Measurements from ENCODE around the gene UST. TPM values are rescaled to one million over a fixed set of nuclear protein-coding genes. Genes with fewer than 3 reads are reported as not detected.

Gene UST
- total RNA-seq, 2 experiments from 2014 or later: 3.7 to 4.9 TPM

GRCh38 chr6:148814082-148814790, 67.4 kb downstream of the UST start:
- no peak overlapping the region for H3K4me3 Mint-ChIP-seq
- no peaks in the 10 kb centered on the region for H3K27me3 Mint-ChIP-seq
- no peak overlapping the region for H3K27ac Mint-ChIP-seq
- POLR2A ChIA-PET: interaction anchor here (0.6 kb wide), 1 partner anchor 183 kb away, joined by 3 read pairs; no protein-coding TSS in a partner anchor
- H3K36me3 Mint-ChIP-seq: no peaks in the 10 kb centered on the region
- intact Hi-C loops (cut with micrococcal nuclease): no loop called here
- DNase-seq: no peak
- H3K4me1 Mint-ChIP-seq (ENCODE audit: low read depth): peaks cover 7% of the 10 kb centered on the region
- CTCF ChIA-PET: no interaction called here
- peaks cover 6% of the 10 kb centered on the region for H3K9me3 Mint-ChIP-seq

DNA sequence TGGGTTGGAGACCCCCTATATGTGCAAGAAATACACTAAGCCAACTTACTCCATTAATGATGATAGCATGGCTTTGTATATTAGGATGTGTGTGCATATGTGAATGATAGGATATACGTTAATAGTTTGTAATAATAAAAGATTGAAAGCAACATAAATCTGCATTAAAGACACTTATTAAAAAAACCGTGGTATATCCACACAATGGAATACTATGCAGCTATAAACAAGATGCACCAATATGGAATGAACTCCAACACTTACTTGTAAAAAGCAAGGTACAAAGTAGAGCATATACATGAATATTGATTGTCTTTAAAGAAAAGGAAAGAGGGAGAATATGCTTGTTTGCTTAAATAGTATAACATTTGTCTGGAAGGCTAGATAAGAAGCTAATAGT, 68.0 kb downstream of the UST start:
- ChIA-PET CTCF (no interaction called here), POLR2A (interaction anchor here (0.6 kb wide), 1 partner anchor 184 kb away, joined by 3 read pairs; no protein-coding TSS in a partner anchor)
- H3K4me3 Mint-ChIP-seq: no peak overlapping the region
- intact Hi-C loops (cut with micrococcal nuclease): no loop called here
- H3K4me1 Mint-ChIP-seq (ENCODE audit: low read depth): peaks cover 5% of the 10 kb centered on the region
- H3K9me3 Mint-ChIP-seq: peaks cover 6% of the 10 kb centered on the region
- H3K27ac Mint-ChIP-seq: no peak overlapping the region
- DNase-seq: no peak
- H3K36me3 Mint-ChIP-seq: no peaks in the 10 kb centered on the region
- H3K27me3 Mint-ChIP-seq: no peaks in the 10 kb centered on the region

DNA sequence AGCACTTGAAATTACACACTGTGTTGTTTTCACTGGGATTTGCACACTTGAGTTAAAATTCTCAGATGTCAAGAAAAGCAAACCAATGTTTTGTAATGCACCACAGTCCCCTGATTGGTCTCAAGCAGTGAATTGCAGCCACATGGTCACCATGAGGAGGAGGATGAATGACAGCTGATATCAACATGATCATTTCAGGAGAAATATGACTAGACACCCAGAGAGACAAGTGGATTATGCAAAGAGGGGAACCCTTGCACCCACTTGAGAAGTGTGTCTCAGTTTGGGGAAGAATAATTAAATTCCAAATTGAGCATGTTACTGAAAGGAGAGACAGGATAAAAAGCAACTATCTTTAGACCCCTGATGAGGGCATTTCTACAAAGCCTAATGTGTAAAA, 69.3 kb downstream of the UST start:
- POLR2A ChIA-PET: no interaction called here
- Mint-ChIP-seq H3K27me3 (no peaks in the 10 kb centered on the region), H3K9me3 (peaks cover 6% of the 10 kb centered on the region), H3K36me3 (no peaks in the 10 kb centered on the region), H3K27ac (no peak overlapping the region), H3K4me1 (ENCODE audit: low read depth) (peaks cover 5% of the 10 kb centered on the region), H3K4me3 (no peak overlapping the region)
- CTCF ChIA-PET: no interaction called here
- DNase-seq: no peak
- intact Hi-C loops (cut with micrococcal nuclease): no loop called here

DNA sequence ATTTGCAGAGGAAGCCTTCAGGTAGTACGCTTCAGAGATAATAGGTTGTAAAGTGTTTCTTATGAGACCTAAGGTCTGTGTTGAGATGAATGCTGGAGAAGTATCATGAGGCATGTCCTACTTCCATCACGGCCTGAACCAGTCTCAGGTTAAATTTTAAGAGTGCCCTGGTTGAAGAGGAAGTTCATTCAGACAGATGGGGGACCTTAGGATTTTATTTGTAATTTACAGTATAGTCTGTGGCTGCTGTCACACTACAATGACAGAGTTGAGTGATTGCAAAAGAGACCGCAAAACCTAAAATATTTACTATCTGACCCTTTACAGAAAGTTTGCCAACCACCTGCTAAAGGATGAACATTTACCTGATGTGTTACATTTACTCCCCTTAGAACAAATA, 70.9 kb downstream of the UST start:
- Mint-ChIP-seq H3K4me3 (no peak overlapping the region), H3K9me3 (peaks cover 6% of the 10 kb centered on the region), H3K4me1 (ENCODE audit: low read depth) (peaks cover 5% of the 10 kb centered on the region), H3K27me3 (no peaks in the 10 kb centered on the region), H3K36me3 (no peaks in the 10 kb centered on the region), H3K27ac (no peak overlapping the region)
- ChIA-PET CTCF (no interaction called here), POLR2A (no interaction called here)
- intact Hi-C loops (cut with micrococcal nuclease): no loop called here
- DNase-seq: no peak

GRCh38 chr6:148818939-148819575, 72.2 kb downstream of the UST start:
- H3K4me1 Mint-ChIP-seq (ENCODE audit: low read depth): peaks cover 8% of the 10 kb centered on the region
- CTCF ChIA-PET: no interaction called here

DNA sequence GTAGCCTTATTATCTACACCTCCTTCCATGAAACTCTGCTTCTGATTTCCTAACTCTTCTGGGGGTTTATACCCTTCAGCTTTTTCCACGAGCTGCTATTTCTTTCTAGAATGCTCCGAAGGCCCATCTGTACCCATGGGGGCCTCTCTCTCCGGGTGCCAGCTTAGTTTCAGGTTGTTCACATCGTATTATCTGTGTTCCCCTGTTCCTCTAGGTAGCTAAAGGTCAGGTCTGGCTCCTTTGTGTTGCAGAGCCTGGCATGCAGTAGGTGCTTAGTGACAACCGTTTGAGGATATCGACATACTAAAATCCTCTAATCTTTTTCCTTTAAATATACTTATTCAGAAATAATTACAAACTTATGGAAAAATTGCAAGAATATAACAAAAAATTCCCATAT, 73.0 kb downstream of the UST start:
- POLR2A ChIA-PET: no interaction called here

More at GRCh38 chr6:148818939-148819575, 72.2 kb downstream of the UST start:
- Mint-ChIP-seq H3K27ac (no peak overlapping the region), H3K36me3 (no peaks in the 10 kb centered on the region), H3K4me3 (no peak overlapping the region), H3K9me3 (peaks cover 6% of the 10 kb centered on the region), H3K27me3 (no peaks in the 10 kb centered on the region)
- intact Hi-C loops (cut with micrococcal nuclease): no loop called here
- no peak for DNase-seq
- POLR2A ChIA-PET: no interaction called here

GRCh38 chr6:148822819-148823218, 76.0 kb downstream of the UST start:
- intact Hi-C loops (cut with micrococcal nuclease): no loop called here
- Mint-ChIP-seq H3K9me3 (peaks cover 6% of the 10 kb centered on the region), H3K4me3 (no peak overlapping the region), H3K27ac (no peak overlapping the region), H3K4me1 (ENCODE audit: low read depth) (peaks cover 8% of the 10 kb centered on the region), H3K36me3 (no peaks in the 10 kb centered on the region), H3K27me3 (no peaks in the 10 kb centered on the region)
- ChIA-PET CTCF (no interaction called here), POLR2A (no interaction called here)
- no peak for DNase-seq

More for the DNA sequence above, 73.0 kb downstream of the UST start:
- Mint-ChIP-seq H3K27ac (no peak overlapping the region), H3K27me3 (no peaks in the 10 kb centered on the region), H3K36me3 (no peaks in the 10 kb centered on the region), H3K4me3 (no peak overlapping the region), H3K9me3 (peaks cover 5% of the 10 kb centered on the region), H3K4me1 (ENCODE audit: low read depth) (peaks cover 10% of the 10 kb centered on the region)
- DNase-seq: no peak
- intact Hi-C loops (cut with micrococcal nuclease): no loop called here
- CTCF ChIA-PET: no interaction called here

DNA sequence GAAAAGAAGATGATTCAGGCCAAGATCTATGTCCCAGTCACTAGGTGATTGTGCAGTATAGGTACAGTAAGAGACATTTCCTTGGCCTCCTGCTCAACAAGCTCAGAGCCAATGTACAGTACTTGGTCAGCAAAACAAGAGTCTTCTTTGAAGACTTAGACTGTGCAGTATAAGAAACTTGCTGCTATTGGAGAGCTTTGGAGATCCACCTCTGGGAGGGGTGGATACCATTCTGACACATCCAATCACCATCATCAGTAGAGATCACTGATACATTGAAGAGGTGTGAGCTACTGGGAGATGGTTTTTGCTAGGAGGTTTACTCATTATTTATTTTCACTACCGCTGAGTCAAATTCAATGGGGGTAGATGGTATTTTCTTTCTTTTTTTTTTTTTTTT, 77.5 kb downstream of the UST start:
- POLR2A ChIA-PET: no interaction called here
- CTCF ChIA-PET: no interaction called here

DNA sequence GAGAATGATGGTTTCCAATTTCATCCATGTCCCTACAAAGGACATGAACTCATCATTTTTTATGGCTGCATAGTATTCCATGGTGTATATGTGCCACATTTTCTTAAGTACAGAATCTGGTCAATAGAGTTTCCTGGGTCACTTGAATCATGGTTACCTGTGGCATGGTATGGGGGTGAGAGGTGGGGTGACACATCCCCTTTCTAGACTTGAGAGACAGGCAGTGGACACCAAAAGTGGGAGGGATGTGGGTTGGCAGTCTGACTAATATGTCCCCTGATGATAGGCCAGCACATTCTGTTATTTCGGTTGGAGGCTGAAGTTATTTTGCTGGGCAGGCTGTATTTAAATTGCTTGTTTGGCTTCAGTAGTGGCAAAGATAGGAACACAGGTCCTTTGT, 78.1 kb downstream of the UST start:
- intact Hi-C loops (cut with micrococcal nuclease): no loop called here
- H3K4me1 Mint-ChIP-seq (ENCODE audit: low read depth): peaks cover 22% of the 10 kb centered on the region
- ChIA-PET CTCF (interaction anchor here (1.5 kb wide), 1 partner anchor 44 kb away, joined by 3 read pairs; no protein-coding TSS in a partner anchor), POLR2A (no interaction called here)
- H3K4me3 Mint-ChIP-seq: no peak overlapping the region
- peaks cover 6% of the 10 kb centered on the region for H3K9me3 Mint-ChIP-seq
- H3K27ac Mint-ChIP-seq: no peak overlapping the region
- no peak for DNase-seq
- no peaks in the 10 kb centered on the region for H3K27me3 Mint-ChIP-seq
- H3K36me3 Mint-ChIP-seq: no peaks in the 10 kb centered on the region

More for the DNA sequence above, 77.5 kb downstream of the UST start:
- no peak for DNase-seq
- H3K27ac Mint-ChIP-seq: no peak overlapping the region
- H3K27me3 Mint-ChIP-seq: no peaks in the 10 kb centered on the region
- H3K4me1 Mint-ChIP-seq (ENCODE audit: low read depth): peaks cover 15% of the 10 kb centered on the region
- intact Hi-C loops (cut with micrococcal nuclease): no loop called here
- no peaks in the 10 kb centered on the region for H3K36me3 Mint-ChIP-seq
- peaks cover 6% of the 10 kb centered on the region for H3K9me3 Mint-ChIP-seq
- H3K4me3 Mint-ChIP-seq: no peak overlapping the region

- no peaks in the 10 kb centered on the region for H3K36me3 Mint-ChIP-seq
- no peak overlapping the region for H3K4me3 Mint-ChIP-seq
- no peak overlapping the region for H3K27ac Mint-ChIP-seq
- H3K27me3 Mint-ChIP-seq: no peaks in the 10 kb centered on the region
- ChIA-PET POLR2A (interaction anchor here (0.9 kb wide), 1 partner anchor 64 kb away, joined by 3 read pairs; no protein-coding TSS in a partner anchor), CTCF (interaction anchor here (1.5 kb wide), 1 partner anchor 45 kb away, joined by 3 read pairs; no protein-coding TSS in a partner anchor)
- peaks cover 6% of the 10 kb centered on the region for H3K9me3 Mint-ChIP-seq
- intact Hi-C loops (cut with micrococcal nuclease): no loop called here
- no peak for DNase-seq
- peaks cover 27% of the 10 kb centered on the region for H3K4me1 Mint-ChIP-seq (ENCODE audit: low read depth)
These were observed 78.7 kb downstream of the UST start for GRCh38 chr6:148825492-148825891.

- H3K4me3 Mint-ChIP-seq: no peak overlapping the region
- ChIA-PET CTCF (no interaction called here), POLR2A (no interaction called here)
- intact Hi-C loops (cut with micrococcal nuclease): no loop called here
- H3K36me3 Mint-ChIP-seq: no peaks in the 10 kb centered on the region
- H3K9me3 Mint-ChIP-seq: peaks cover 6% of the 10 kb centered on the region
- DNase-seq: no peak
- no peak overlapping the region for H3K27ac Mint-ChIP-seq
- peaks cover 4% of the 10 kb centered on the region for H3K27me3 Mint-ChIP-seq
- peaks cover 40% of the 10 kb centered on the region for H3K4me1 Mint-ChIP-seq (ENCODE audit: low read depth)
These were observed 80.7 kb downstream of the UST start for GRCh38 chr6:148827416-148828045.

DNA sequence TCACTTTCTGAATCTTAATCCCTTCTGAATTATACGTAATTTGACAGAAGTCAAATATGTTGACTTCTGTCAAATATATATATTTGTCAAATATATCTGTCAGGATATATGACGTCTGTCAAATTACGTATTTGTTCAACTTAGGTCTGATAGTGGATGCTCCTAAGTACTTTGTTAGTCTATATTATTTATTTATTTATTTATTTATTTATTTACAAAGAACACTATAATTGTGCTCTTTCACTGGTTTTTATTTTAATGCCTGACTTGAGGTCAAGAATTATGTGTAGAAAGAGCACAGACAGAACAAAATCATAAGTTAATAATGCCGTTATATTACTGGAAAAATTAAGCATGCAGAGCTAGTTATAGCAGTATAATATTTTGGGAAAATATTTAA, 81.2 kb downstream of the UST start:
- no peak for DNase-seq
- CTCF ChIA-PET: no interaction called here
- no peak overlapping the region for H3K4me3 Mint-ChIP-seq
- intact Hi-C loops (cut with micrococcal nuclease): no loop called here
- H3K27me3 Mint-ChIP-seq: peaks cover 5% of the 10 kb centered on the region
- POLR2A ChIA-PET: no interaction called here
- peaks cover 6% of the 10 kb centered on the region for H3K9me3 Mint-ChIP-seq
- no peaks in the 10 kb centered on the region for H3K36me3 Mint-ChIP-seq
- H3K4me1 Mint-ChIP-seq (ENCODE audit: low read depth): peaks cover 38% of the 10 kb centered on the region
- no peak overlapping the region for H3K27ac Mint-ChIP-seq
